ENCODE measurements around the gene PEAK3.

- TF ChIP-seq CTCF (IDR thresholded peaks at IDR 0.05) (no peak), POLR2A (IDR thresholded peaks at IDR 0.05) (no peak), POLR2AphosphoS5 (IDR thresholded peaks at IDR 0.05; ENCODE audit: insufficient read depth in 1 of 2, low read depth in 1 of 2) (no peak)
These were observed 44.9 kb upstream of the PEAK3 start for GRCh38 chr19:2326699-2327360.
